ENCODE measurements around the gene DGKK. TPM values are rescaled to one million over a fixed set of nuclear protein-coding genes. Genes with fewer than 3 reads are reported as not detected.

DGKK gene
- total and polyA plus RNA-seq, 7 donors: under 0.01 TPM; not detected in 6

DNA sequence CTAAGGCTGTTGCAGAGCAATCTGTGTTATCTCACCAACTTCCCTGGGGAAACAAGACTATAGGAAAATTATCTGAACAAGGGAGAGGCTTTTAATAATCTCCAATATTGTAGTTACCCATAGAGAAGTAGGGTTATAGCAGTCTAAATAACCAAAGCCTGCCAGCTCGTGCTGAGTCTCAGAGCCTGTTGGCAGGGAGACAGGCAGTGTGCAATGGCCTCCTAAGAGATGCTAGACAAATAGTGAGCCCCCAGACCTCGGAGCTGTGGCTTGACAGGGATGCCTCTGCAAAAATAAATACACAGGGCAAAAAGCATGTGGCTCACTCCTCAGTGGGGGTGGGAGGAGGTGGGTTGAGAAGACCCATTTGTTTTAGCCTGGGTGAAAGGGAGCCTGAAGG, 76.7 kb downstream of the DGKK start:
- TF ChIP-seq, protein P1, sequence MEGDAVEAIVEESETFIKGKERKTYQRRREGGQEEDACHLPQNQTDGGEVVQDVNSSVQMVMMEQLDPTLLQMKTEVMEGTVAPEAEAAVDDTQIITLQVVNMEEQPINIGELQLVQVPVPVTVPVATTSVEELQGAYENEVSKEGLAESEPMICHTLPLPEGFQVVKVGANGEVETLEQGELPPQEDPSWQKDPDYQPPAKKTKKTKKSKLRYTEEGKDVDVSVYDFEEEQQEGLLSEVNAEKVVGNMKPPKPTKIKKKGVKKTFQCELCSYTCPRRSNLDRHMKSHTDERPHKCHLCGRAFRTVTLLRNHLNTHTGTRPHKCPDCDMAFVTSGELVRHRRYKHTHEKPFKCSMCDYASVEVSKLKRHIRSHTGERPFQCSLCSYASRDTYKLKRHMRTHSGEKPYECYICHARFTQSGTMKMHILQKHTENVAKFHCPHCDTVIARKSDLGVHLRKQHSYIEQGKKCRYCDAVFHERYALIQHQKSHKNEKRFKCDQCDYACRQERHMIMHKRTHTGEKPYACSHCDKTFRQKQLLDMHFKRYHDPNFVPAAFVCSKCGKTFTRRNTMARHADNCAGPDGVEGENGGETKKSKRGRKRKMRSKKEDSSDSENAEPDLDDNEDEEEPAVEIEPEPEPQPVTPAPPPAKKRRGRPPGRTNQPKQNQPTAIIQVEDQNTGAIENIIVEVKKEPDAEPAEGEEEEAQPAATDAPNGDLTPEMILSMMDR (IDR thresholded peaks at IDR 0.05): no peak
- Histone ChIP-seq H3K36me3 (ENCODE audit: insufficient read depth in 1 of 2, low read depth in 1 of 2) (no peaks in the 10 kb centered on the region), H3K4me1 (no peaks in the 10 kb centered on the region), H3K4me3 (no peak overlapping the region), H3K27ac (no peak overlapping the region), H3K9me3 (no peaks in the 10 kb centered on the region), H3K27me3 (ENCODE audit: insufficient read depth in 3 of 3, low read length in 2 of 3) (peaks cover 0 to 25% (median 0%) of the 10 kb centered on the region in 3 donors)
- intact Hi-C loops (cut with DNase I): no loop called here
- WGBS, 3 donors: 19 to 43% (median 38%) methylated on average over 2 of the region's 2 CpGs
- DNase-seq (no peak), ATAC-seq (no peak)

DNA sequence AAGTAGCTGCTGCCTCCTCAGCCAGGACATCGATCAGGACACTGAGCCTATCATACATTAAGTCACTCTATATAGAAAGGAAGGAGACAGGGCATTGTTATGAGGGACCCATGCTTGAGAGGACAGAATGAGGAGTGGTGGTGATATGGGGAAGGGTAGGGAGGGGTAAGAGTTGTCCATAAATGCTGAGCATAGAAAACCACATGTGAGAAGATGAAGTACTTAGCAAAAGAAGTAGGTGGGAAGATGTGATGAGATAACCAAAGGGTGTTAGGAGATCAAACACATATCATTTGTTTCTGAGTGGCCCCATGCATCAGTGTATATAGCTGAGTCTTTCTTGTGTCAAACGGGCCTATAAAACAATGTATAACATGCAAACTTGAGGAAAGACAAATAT, 84.1 kb downstream of the DGKK start:
- WGBS, 3 donors: 68 to 81% (median 74%) methylated on average over 2 of the region's 2 CpGs
- H3K9me3 ChIP-seq: no peaks in the 10 kb centered on the region

DNA sequence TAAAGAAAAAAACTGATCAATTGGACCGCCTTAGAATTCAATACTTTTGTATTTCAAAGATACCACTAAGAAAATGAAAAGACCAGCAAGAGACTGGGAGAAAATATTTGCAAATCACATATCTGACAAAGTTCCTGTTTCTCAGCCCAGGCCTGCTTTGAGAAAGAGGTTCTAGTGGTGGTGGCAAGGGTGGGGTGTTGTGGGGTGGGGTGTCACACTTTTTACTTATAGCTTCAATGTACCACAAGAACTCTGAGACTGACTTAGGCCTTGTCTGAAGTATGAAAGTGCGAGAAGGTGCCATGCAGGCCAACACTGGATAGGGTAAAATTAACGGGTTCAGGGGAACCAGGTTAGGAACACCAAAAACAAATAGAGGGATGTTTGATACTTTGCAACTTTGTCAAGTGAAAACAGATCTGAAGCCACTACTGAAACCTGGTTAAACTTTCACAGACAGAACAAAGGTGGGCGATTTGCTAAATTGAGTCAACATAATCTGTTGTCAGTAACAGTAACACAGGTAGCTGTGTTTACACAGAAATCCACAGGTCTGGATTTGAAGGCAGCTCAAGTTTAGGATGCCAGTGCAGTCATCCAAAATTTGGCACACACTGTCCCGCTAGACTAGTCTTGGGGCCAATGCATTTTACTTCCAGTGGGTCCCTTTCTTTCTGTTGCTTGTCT, 88.8 kb downstream of the DGKK start:
- WGBS, 3 donors: 77 to 94% (median 93%) methylated on average over 5 of the region's 5 CpGs
- Histone ChIP-seq H3K36me3 (ENCODE audit: insufficient read depth in 1 of 2, low read depth in 1 of 2) (no peaks in the 10 kb centered on the region), H3K9me3 (no peaks in the 10 kb centered on the region), H3K4me3 (no peak overlapping the region), H3K27ac (no peak overlapping the region), H3K27me3 (ENCODE audit: insufficient read depth in 3 of 3, low read length in 2 of 3) (peaks cover 0 to 13% (median 0%) of the 10 kb centered on the region in 3 donors), H3K4me1 (no peaks in the 10 kb centered on the region)
- intact Hi-C loops (cut with DNase I): no loop called here
- TF ChIP-seq, protein P1 (IDR thresholded peaks at IDR 0.05): no peak
- ATAC-seq: no peak
- no peak for DNase-seq

More for the DNA sequence above, 84.1 kb downstream of the DGKK start:
- TF ChIP-seq, protein P1 (IDR thresholded peaks at IDR 0.05): no peak
- ATAC-seq: no peak
- DNase-seq: no peak
- no peaks in the 10 kb centered on the region for H3K4me1 ChIP-seq
- H3K4me3 ChIP-seq: no peak overlapping the region
- intact Hi-C loops (cut with DNase I): no loop called here
- H3K27ac ChIP-seq: no peak overlapping the region
- no peaks in the 10 kb centered on the region for H3K36me3 ChIP-seq (ENCODE audit: insufficient read depth in 1 of 2, low read depth in 1 of 2)
- H3K27me3 ChIP-seq (ENCODE audit: insufficient read depth in 3 of 3, low read length in 2 of 3): peaks cover 0 to 13% (median 0%) of the 10 kb centered on the region in 3 donors

DNA sequence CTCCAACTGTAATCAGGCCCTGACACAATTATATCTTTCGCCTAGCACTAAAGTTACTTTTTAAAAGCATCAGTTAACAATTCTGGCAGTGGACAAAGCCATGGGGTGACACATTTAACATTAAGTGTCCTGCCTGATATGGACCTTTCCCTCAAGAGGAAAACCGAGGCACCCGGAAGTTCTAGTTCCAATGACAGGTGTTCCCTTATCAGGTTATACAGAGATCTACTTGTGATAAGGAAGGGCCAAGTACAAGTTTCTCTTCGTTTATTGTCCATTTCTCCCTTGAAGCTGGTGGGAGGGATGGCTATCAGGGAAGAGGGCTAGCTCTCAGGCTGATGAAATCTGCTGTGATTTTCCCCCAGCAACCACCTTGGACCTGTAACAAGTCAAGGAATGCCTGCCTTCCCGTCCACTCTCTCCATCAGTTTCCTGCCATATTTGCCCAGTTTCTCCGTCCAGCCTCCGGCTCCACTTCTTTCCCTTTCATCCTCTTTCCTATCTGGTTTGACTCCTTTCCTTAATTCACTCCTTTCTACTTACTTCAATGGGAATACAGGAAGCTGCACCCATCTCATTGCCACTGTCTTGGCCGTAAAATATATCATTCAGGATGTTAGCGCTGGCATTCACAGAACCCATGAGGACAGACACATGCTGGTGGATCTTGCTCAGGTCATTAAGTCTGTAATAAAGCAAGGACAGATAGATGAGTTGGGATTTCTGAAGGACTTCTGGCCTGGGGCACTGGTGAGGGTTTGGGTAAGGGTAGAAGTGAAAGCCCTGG, 95.0 kb downstream of the DGKK start:
- no peak overlapping the region for H3K4me3 ChIP-seq
- H3K27ac ChIP-seq: no peak overlapping the region
- peaks cover 0 to 12% (median 0%) of the 10 kb centered on the region in 3 donors for H3K27me3 ChIP-seq (ENCODE audit: insufficient read depth in 3 of 3, low read length in 2 of 3)
- intact Hi-C loops (cut with DNase I): no loop called here
- H3K36me3 ChIP-seq (ENCODE audit: insufficient read depth in 1 of 2, low read depth in 1 of 2): no peaks in the 10 kb centered on the region
- WGBS, 3 donors: 75 to 90% (median 87%) methylated on average over 9 of the region's 9 CpGs
- H3K4me1 ChIP-seq: no peaks in the 10 kb centered on the region
- H3K9me3 ChIP-seq: no peaks in the 10 kb centered on the region
- TF ChIP-seq, protein P1 (IDR thresholded peaks at IDR 0.05): no peak
- no peak for ATAC-seq
- no peak for DNase-seq
